Activated CD4-positive, alpha-beta T cell treated with anti-CD3 and anti-CD28 coated beads, Interleukin-2, amount 50 U/mL, for 1 hour (primary cell): ENCODE results near the gene C10orf88.

Experiments
- DNase-seq: peaks from one replicate; pipeline ENCODE4 v3.0.0-alpha.2; 2020

Gene C10orf88, protein sequence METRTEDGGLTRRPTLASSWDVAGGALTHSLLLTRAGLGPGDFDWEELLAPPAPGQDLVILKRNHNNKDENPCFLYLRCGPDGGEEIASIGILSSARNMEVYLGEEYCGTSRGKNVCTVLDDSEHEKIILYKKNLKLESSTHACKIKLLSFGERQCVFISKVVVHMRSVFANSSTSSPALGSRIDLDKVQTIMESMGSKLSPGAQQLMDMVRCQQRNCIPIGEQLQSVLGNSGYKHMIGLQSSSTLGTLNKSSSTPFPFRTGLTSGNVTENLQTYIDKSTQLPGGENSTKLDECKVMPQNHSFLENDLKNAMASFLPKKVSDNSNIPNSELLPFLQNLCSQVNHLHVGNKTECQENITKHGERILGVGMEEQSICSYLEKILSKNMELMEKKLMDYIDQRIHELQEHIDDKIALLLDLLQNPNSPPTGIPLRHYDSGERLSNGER

DNA sequence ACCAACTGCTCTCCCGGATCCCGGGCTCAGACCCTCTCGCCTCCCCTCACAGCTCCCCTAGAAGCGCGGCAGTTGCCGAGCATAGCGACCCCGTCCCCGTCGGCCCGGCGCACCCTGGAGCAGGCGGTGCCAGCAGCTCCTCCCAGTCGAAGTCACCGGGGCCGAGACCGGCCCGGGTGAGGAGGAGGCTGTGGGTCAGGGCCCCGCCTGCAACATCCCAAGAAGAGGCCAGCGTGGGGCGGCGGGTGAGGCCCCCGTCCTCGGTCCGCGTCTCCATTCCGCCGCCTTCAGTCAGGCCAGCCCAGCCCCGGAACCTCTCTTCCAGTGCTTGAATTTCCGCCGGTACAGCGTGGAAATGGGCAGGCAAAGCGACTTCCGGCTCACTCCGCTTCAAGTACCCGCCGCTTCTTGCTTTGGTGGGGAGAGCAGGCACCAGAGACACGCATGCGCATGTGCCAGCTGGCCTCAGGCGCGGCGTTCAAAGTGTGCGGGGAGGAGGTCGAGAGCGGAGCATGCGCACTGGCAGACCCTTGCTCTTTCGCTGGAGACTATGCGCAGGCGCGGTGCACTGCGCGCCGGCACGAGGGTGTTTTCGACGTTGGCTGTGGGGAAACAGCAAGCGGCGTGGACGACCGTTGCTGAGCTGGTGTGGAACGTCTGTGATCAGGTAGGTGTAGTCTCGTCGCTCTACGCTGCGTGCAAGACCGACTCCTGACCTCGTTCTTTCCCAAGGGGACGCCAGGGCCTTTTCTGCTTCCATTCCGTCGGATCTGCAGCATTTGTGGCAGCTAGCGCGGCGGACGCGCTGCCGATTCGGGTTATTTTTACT lies at the start of gene C10orf88:
Gene C10orf88 (minus strand): TSS at position 326 of the 829 bp plus-strand sequence. CDS start 49 bp downstream, at position 277.
- peak; percentile 97 for DNase-seq

DNA sequence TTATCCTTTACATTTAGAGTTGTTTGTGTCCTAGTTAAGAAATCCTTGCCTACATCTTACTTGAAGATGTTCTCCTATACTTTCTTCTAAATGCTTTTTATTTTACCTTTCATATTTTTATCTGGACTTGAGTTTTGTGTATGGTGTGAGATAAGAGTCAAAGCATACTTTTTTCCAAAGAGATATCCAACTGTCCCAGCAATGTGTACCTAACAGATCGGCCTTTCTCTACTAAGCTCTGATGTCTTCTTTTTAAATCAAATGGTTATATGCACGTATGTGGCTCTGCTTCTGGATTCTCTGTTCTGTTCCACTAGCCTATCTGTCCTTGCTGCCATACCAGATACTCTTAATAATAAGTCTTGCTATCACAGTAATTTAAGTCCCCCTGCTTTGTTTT lies 47.3 kb upstream of the C10orf88 start:
- DNase-seq = no peak

DNA sequence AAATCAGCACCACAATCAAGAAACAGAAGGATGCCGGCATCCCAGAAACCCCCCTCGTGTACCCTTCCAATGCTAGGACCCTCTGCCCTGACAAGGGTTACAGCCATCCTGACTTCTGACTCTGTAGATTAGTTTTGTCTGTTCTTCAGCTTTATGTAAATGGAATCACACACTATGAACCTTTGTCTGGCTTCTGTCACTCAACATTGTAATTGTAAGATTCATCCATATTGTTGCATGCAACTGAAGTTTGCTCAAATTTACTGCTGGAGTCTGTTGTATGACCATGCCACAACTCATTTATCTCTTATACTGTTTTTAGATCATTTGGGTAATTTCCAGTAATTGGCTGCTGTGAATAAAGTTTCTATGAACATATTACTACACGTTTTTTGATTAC lies 46.1 kb upstream of the C10orf88 start:
- DNase-seq = no peak

DNA sequence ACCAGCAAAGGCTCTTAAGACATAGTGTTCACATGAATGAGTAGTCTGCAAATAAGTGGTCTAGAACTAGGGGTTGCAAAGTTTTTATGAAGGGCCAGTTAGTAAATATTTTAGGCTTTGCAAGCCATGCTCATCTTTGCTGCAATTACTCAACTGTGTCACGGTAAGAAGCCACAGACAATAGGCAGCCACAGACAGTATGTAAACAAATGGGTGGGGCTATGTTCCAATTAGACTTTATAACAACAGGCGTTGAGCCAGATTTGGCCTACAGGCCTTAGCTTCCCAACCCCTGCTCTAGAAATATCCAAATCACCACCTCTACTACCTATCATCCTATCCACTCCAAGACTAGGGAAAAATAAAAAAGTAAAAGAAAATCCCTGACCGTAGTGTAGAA lies 45.3 kb upstream of the C10orf88 start:
- DNase-seq = no peak

DNA sequence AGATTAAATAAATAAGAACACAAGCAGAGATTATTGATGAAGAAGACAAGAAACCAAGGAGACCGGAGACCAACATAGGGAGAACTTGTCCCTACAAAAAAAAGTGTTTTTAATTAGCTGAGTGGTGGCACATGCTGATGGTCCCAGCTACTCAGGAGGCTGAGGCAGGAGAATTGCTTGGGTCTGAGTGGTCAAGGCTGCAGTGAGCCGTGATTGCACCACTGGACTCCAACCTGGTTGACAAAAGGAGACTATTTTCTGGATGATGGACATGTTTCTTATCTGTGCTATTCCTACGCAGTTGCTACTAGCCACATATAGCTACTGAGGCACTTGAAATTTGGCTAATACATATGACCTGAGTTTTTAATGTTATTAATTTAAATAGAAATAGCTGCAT lies 44.9 kb upstream of the C10orf88 start:
- DNase-seq = no peak

DNA sequence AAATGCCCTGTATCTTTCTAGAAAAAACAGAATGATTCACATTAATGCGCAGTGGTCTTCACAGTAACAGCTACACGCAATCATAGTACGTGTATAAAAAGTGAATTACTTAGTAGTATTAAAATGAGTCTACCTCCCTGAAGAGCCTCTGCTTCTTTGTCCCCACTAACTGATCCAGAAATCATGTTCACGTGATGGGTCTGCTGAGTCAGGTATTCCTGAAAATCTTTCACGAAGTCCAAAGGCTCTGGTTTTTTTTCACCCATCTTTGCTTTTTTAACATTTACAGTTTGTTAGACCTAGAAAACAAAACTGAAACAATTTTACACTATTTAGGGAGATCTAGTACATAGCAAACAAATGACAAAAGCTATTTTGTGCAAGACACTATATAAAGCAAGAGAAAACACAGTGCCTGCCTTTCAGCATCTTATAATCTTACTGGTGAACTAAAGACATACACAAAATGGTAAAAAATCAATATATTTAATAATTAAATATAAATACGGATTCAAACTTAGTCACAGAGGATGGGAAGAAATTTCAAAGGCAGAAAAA lies 44.4 kb upstream of the C10orf88 start:
- DNase-seq = no peak

DNA sequence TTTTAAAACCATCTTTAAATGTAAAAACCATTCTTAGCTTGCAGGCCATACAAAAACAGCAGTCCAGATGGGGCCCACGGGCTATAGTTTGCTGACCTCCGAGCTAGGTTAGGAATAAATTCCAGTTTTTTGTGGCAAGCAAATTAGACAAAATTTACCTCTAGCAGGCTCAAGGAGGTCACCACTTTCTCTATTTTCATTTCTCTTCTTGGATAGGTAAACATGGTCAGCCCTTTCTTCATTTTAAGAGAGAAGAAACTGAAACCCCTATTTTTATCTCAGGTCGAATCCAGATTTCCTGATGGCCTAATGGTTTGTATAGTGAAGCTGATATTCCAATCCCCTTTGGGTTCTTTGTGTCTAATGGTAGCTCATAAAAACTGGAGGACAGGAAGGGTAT lies 43.8 kb upstream of the C10orf88 start:
- DNase-seq = no peak

DNA sequence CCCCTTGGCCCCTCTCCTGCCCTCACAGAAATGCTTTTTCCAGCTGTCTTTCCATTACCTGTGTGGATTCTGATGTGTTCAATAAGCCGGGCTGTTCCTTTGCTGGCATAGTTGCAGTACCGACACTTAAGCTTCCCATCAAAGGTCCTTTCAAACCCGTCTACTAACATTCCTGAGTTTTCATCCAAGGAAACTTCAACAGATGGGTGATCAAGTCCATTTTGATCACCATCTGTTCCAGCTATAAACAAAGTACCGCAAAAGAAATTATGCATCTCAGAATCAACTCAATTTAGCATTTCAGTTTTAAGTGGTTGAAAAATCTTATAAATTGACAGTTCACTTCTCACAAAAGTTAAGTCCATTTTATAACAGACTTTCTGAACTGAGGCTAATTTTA lies 41.9 kb upstream of the C10orf88 start:
- DNase-seq = no peak

DNA sequence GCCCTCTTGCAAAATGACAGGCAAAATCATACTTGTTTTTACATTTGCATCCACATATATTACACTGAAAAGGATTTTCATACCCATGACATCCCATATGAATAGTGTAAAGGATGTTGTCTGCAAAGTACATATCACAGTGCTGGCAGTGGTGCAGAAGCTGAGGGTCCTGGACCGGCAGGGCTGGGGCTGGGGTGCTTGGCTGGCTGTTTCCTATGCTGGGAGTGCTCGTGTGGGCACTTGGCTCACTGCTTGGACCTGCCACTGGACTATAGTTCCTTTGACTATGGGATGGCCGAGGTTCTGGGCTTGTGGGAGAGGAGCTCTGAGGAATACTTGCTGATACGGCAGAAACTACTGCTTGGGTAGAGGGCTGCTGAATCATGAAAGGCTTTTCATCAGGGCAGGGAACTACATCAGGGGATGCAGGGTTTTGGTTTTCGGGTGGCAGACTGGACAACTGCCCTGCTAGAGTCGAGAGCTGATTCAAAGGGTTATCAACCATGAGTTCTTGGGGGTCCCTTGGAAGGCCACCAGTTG lies 39.8 kb upstream of the C10orf88 start:
- DNase-seq = no peak

DNA sequence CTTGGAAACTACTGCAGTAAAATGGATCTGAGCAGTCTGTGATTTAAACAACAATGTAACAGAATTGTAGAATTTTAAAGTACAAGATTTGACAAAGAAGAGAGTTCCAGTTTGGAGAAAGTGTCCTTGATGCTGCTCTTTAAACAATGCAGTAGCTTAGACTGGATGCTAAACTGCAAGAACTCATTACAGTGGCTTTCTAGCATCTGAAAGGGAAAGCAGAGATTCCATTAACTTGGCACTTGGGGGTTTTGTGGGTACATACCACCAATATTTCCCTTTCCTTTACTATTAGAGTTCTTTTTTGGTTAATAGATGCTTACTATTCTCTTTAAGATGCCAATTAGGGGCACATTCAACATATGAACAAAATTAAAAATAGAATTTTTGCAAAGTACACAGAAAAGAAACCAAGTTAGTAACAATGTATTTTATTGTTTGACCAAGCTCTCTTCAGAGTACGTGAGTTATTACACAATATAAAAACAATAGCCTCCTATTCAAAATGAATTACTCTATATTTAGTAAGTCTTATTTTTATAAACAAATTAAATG lies 38.1 kb upstream of the C10orf88 start:
- DNase-seq = no peak

DNA sequence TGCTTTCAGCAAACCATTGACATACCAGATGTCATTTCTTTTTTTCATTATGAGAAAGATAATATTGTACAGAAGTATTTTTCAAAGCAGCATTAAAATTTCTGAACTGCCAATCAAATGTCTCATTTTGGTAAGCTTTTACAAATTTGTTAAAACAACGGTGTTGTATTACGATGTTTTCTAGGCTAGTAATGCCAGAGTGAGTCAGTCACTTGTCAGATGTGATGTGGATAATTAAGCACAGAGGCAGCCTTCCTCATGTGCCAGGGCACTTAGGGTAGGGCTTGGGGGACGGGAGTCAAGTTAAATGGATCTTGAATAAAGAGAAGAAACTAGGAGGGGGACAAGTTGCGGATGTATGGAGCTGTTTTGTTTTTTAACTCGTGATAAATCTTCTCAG lies 36.3 kb upstream of the C10orf88 start:
- no peak for DNase-seq

DNA sequence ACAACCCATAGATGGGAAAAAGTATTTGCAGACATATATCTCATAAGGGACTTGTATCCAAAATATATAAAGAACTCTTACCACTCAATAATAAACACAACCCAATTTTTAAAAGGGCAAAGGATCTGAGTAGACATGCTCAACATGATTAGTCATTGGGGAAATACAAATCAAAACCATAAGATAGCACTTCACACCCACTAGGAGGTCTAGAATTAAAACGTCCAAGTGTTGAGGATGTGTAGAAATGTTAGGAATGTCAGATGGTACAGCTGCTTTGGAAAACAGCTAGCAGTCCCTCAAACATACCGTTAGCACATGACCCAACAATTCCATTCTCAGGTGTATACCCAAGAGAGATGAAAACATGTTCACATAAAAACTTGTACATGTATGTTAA lies 34.5 kb upstream of the C10orf88 start:
- DNase-seq = no peak

DNA sequence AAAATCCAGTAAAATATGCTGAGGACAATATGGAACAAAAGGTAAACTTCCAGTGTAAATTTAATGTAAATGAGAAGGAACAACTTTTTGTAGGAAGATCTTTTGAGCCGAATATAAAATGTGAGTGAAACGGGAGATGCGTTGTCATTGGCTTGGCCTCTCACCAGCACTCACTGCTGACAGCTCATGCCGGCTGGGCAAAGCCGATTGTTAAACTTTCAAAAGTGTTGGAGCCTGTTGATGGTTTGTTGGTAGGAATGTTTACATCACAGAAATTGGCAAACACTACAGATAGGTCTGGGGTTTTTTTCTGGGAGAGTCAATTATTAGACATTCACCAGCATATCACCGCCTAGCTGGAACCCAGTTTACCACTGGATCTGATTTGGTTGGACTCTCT lies 32.3 kb upstream of the C10orf88 start:
- DNase-seq = no peak

DNA sequence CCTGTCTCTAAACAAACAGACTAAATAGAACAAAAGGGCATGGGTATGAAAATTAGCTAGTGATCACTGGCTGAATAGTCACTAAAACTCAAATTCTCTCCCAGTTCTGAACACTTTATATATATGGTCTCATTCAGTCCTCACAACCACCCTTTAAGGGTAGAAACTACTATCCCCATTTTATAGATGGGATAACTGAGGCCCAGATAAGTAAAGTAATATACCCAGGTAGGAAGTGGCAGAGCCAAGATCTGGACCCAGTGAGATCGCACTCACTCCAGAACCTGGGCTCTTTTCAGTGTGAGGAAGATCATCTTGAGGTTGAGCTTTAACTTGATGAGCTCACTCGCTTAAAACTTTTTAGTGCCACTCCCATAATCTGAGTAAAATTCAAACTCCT lies 30.7 kb upstream of the C10orf88 start:
- DNase-seq = no peak

DNA sequence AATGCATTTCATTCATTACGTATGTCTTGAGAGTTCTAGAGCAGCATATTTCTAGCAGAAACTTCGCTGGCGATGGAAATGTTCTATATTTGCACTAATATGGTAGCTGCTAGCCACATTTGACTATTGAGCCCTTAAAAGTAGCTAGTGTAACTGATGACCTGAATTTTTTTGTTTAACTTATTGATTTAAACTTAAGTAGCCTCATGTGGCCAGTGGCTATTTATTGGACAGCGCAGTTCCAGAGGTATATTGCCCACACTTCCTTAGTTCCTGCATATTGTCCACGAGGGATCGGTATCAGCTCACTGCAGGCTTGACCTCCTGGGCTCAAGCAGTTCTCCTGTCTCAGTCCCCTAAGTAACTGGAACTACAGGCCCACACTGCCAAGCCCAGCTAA lies 29.9 kb upstream of the C10orf88 start:
- no peak for DNase-seq

DNA sequence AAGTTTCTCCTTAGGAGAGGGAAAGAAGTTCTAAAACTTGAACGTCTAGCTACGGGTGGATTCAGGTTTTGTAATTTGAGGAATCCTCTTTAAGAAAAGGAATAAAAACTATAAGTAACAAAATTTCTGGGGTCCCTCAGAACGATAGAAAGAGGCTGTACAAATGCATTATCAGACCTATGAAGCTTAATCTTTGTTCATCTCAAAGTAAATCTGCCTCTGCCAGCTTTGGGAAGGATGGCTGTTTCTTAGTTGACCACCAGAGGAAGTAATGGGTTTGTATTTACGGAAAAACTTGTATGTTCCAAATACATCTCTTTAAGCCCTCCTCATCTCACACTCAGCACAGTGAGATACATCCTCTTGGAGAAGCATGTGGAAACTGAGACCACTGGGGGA lies 27.0 kb upstream of the C10orf88 start:
- DNase-seq = no peak

DNA sequence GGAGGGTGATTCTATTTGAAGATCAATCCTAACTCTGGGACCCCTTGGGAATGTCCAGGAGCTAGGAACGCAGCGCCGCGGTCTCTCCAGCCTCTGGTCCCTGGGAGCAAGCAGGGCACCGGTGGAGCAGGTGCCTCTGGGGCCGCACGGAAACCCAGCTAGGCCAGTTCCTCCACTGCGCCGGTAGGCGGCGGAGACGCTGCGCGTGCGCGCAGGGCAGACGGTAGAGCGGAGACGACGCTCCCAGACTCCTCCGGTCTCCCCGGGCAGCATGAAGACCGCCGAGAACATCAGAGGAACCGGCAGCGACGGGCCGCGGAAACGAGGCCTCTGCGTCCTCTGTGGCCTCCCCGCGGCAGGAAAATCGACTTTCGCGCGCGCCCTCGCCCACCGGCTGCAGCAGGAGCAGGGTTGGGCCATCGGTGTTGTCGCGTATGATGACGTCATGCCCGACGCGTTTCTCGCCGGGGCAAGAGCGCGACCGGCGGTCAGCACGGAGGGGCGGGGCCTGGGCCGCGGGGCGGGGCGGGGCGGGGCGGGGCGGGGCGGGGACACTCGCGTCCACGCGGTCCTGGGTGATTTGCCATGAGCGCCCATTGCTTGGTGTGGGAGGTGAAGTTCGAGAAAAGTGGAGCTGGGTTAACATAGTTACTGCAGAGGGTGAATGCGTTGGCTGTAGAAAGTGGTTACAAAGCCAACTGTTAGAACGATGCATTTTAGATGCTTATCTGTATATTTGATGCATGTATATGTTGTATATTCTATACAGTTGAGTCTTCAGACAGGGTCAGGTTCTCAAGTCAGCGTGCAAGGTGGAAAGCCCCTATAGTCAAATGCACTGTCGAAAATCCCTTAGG lies 26.4 kb upstream of the C10orf88 start, which contains the start of gene PSTK:
Gene PSTK (plus strand): TSS at position 193 of the 857 bp plus-strand sequence. CDS start 79 bp downstream, at position 272.
- peak; percentile 83 for DNase-seq

DNA sequence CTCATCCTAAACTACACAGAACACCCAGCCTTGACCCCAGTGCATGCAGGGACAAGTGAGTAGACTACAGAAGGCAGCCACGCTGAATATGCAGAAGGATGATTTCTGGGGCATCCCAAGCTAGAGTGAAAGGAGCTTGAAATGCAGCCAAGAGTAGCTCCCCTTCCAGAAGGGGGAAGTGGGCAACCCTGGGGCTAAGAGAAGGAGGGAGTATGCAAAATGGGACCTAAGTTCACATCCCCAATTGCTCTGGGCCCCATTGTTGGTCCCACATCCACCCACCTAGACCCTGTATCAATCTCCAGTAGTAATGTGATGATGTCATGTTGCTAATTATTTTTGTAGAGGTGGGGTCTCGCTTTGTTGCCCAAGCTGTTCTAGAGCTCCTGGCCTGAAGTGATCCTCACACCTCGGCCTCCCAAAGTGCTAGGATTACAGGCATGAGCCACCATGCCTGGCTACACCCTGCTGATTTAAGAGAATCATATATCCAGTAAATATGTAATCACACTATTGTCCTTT lies 20.6 kb upstream of the C10orf88 start:
- no peak for DNase-seq

DNA sequence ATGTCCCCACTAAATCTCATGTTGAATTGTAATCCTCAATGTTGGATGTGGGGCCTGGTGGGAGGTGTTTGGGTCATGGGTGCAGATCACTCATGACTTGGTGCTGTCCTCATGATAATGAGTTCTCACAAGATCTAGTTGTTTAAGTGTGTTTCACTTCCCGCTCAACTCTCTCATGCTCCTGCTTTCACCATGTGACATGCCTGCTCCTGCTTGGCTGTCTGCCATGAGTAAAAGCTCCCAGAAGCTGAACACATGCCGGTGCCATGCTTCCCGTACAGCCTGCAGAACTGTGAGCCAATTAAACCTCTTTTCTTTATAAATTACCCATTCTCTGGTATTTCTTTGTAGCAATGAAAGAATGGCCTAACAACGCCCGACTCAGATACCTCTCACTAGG lies 20.0 kb upstream of the C10orf88 start:
- DNase-seq = no peak

DNA sequence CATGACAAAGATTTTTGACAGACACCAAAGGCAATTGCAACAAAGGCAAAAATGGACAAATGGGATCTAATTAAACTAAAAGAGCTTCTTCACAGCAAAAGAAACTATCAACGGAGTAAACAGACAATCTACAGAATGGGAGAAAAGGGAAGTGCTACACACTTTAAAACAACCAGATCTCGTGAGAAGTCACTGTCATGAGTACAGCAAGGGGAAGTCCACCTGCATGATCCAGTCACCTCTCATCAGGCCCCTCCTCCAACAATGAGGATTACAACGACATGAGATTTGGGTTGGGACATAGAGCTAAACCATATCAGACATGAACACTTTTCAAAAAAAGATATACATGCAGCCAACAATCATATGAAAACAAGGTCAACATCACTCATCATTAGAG lies 14.7 kb upstream of the C10orf88 start:
- DNase-seq = no peak

DNA sequence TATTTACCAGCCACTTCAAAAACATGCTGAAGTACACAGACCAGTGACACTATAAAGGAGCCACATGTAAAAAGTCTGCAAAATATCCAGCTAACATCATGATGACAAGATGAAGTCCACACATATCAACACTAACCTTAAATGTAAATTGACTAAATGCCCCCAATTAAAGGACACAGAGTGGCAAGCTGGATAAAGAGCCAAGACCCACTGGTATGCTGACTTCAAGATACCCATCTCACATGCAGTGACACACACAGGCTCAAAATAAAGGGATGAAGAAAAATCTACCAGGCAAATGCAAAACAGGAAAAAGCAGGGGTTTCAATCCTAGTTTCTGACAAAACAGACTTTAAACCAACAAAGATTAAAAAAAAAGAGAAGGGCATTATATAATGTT lies 12.9 kb upstream of the C10orf88 start:
- no peak for DNase-seq

DNA sequence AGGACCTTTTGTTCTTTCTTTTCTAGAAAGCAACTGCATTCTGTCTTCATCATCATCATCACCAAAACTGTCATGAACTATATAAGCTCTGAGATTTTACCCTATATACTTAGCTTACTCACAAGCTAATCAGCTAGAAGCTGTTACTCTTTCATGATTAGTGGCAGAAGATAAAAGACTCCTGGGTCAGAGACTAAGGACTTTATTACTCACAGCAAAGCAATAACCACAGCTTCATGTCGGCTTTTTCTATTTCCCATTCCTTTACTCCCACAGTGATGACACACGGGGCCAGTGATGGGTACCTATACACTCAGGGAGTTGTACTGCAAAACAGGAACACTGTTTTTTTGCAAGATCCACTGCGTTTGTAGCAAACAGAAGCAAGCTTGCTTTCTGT lies 8.4 kb upstream of the C10orf88 start:
- no peak for DNase-seq
